Body of pancreas (tissue), 4 donors: ENCODE measurements around the gene CFAP161.

Experiments used
- CTCF ChIP-seq, 7 experiments: fragments of 450-650 bp in 4 of 7; fragments of 200-600 bp in 3 of 7; sonication (generic) in 3 of 7; IDR thresholded peaks; one replicate each; pipeline ENCODE4 v1.5.1; 2016 to 2019; ENCODE audit warnings: antibody characterized with exemption in 7 of 7
- POLR2A ChIP-seq, 3 donors: fragments of 450-650 bp; IDR thresholded peaks; one replicate each; pipeline ENCODE4 v1.6.1; 2016; ENCODE audit warnings: antibody characterized with exemption in 3 of 3, mild to moderate bottlenecking in 2 of 3

- no peak for TF ChIP-seq CTCF (IDR thresholded peaks at IDR 0.05)
- no peak for TF ChIP-seq POLR2A (IDR thresholded peaks at IDR 0.05)
Observed at GRCh38 chr15:81182756-81183438, 48.8 kb downstream of the CFAP161 start.
